Fibroblast of villous mesenchyme (primary cell): ENCODE data around the gene PHF11. TPM values are rescaled to one million over a fixed set of nuclear protein-coding genes. Genes with fewer than 3 reads are reported as not detected.
A peak's percentile ranks its signal among the peaks of the same experiment; 100 is the strongest.

Experiments used
- DNase-seq: peaks from one replicate; pipeline ENCODE4 v3.0.0-alpha.2; 2010; ENCODE audit warnings: low read depth
- H3K4me3 ChIP-seq: 2 replicates; pipeline ENCODE4 v1.5.1; 2011; ENCODE audit warnings: low read depth, mild to moderate bottlenecking, low read length
- CTCF ChIP-seq: IDR thresholded peaks from 2 replicates; pipeline ENCODE4 v1.5.1; 2012; ENCODE audit warnings: low read depth, mild to moderate bottlenecking, low read length; ENCODE audit not compliant: insufficient read depth
- total RNA-seq: library from RNA; depleted of rRNA; stranded (reverse); fragments of >200 nt; gene quantifications from 2 replicates; pipeline ENCODE4 v1.2.3, GENCODE V29; 2012

Gene PHF11
- total RNA-seq, 1 donor, result 27.6 TPM

- peak; percentile 18 for DNase-seq
- TF ChIP-seq CTCF, result no peak
- no peak overlapping the region for H3K4me3 ChIP-seq
These were observed 43.6 kb downstream of the PHF11 start for GRCh38 chr13:49539313-49539712.

GRCh38 chr13:49539746-49540145 lies 44.0 kb downstream of the PHF11 start:
- TF ChIP-seq CTCF, result no peak
- DNase-seq, result no peak

GRCh38 chr13:49540552-49540951 lies 44.8 kb downstream of the PHF11 start:
- DNase-seq, result peak; percentile 81

More at GRCh38 chr13:49539746-49540145, 44.0 kb downstream of the PHF11 start:
- H3K4me3 ChIP-seq, result no peak overlapping the region

GRCh38 chr13:49543656-49544055 lies 47.9 kb downstream of the PHF11 start:
- H3K4me3 ChIP-seq, result no peak overlapping the region
- DNase-seq, result no peak
- no peak for TF ChIP-seq CTCF

More at GRCh38 chr13:49540552-49540951, 44.8 kb downstream of the PHF11 start:
- H3K4me3 ChIP-seq, result peak overlapping the region; percentile 16
- no peak for TF ChIP-seq CTCF

GRCh38 chr13:49545661-49546060 lies 49.9 kb downstream of the PHF11 start:
- TF ChIP-seq CTCF, result no peak
- no peak for DNase-seq

GRCh38 chr13:49546561-49546960 lies 50.8 kb downstream of the PHF11 start:
- no peak overlapping the region for H3K4me3 ChIP-seq
- peak; percentile 32 for DNase-seq
- TF ChIP-seq CTCF, result no peak

More at GRCh38 chr13:49545661-49546060, 49.9 kb downstream of the PHF11 start:
- H3K4me3 ChIP-seq, result no peak overlapping the region

GRCh38 chr13:49549289-49549688 lies 53.5 kb downstream of the PHF11 start:
- TF ChIP-seq CTCF, result peak; percentile 26
- H3K4me3 ChIP-seq, result no peak overlapping the region
- DNase-seq, result no peak
